Trophoblast cell (in vitro differentiated cells and primary cell): ENCODE results near the gene TTC39C.
"Not testable (repeated sequence)": the region's sequence is repeated elsewhere in the genome, so short reads cannot be mapped to it uniquely, and the experiment has no call there.

Source experiments
- DNase-seq, 2 donors: peaks; one replicate each; pipeline ENCODE4 v3.0.0-alpha.2; 2016
- H2AFZ ChIP-seq: 2 replicates; pipeline ENCODE4 v1.6.1; 2013; ENCODE audit warnings: low read length, moderate library complexity, mild to moderate bottlenecking; ENCODE audit not compliant: insufficient read depth, poor library complexity
- H2AK5ac ChIP-seq: 2 replicates; pipeline ENCODE4 v1.6.1; 2013; ENCODE audit warnings: mild to moderate bottlenecking, low read length
- H2BK120ac ChIP-seq: 2 replicates; pipeline ENCODE4 v1.6.1; 2013; ENCODE audit warnings: low read length, mild to moderate bottlenecking, moderate library complexity; ENCODE audit not compliant: insufficient read depth, poor library complexity
- H2BK12ac ChIP-seq: 2 replicates; pipeline ENCODE4 v1.6.1; 2013; ENCODE audit warnings: mild to moderate bottlenecking, low read length, moderate library complexity
- H2BK5ac ChIP-seq: 2 replicates; pipeline ENCODE4 v1.6.1; 2013; ENCODE audit warnings: low read length, low read depth, moderate library complexity, mild to moderate bottlenecking; ENCODE audit not compliant: poor library complexity
- H3K14ac ChIP-seq: 2 replicates; pipeline ENCODE4 v1.6.1; 2013; ENCODE audit warnings: mild to moderate bottlenecking, low read length
- H3K18ac ChIP-seq: 2 replicates; pipeline ENCODE4 v1.6.1; 2013; ENCODE audit warnings: mild to moderate bottlenecking, low read length
- H3K23ac ChIP-seq: 2 replicates; pipeline ENCODE4 v1.6.1; 2013; ENCODE audit warnings: low read length
- H3K27ac ChIP-seq: 2 replicates; pipeline ENCODE4 v1.5.1; 2013; ENCODE audit warnings: low read depth, mild to moderate bottlenecking, inconsistent platforms, low read length, moderate library complexity
- H3K27me3 ChIP-seq: 2 replicates; pipeline ENCODE4 v1.6.1; 2013; ENCODE audit warnings: inconsistent platforms, mild to moderate bottlenecking, low read length, moderate library complexity; ENCODE audit not compliant: insufficient read depth
- H3K36me3 ChIP-seq, 2 experiments: 1 replicate in 1 of 2; 2 replicates in 1 of 2; pipeline ENCODE4 v1.6.1; 2013; ENCODE audit warnings: low read length in 2 of 2, mild to moderate bottlenecking in 2 of 2, moderate library complexity in 1 of 2; ENCODE audit not compliant: insufficient read depth in 2 of 2, control insufficient read depth in 1 of 2
- H3K4ac ChIP-seq: 2 replicates; pipeline ENCODE4 v1.6.1; 2013; ENCODE audit warnings: low read depth, mild to moderate bottlenecking, low read length, moderate library complexity
- H3K4me1 ChIP-seq, 2 experiments: 1 replicate in 1 of 2; 2 replicates in 1 of 2; pipeline ENCODE4 v1.6.1; 2013; ENCODE audit warnings: low read length in 2 of 2, mild to moderate bottlenecking in 2 of 2, moderate library complexity in 1 of 2; ENCODE audit not compliant: insufficient read depth in 2 of 2, control insufficient read depth in 1 of 2
- H3K4me2 ChIP-seq: 2 replicates; pipeline ENCODE4 v1.6.1; 2013; ENCODE audit warnings: inconsistent platforms, mild to moderate bottlenecking, low read length, moderate library complexity
- H3K4me3 ChIP-seq: 2 replicates; pipeline ENCODE4 v1.5.1; 2013; ENCODE audit warnings: mild to moderate bottlenecking, low read depth, low read length, inconsistent platforms
- H3K79me1 ChIP-seq: one replicate; pipeline ENCODE4 v1.6.1; 2013; ENCODE audit warnings: low read length
- H3K79me2 ChIP-seq: 2 replicates; pipeline ENCODE4 v1.6.1; 2013; ENCODE audit warnings: low read length, mild to moderate bottlenecking; ENCODE audit not compliant: control insufficient read depth, insufficient read depth, poor library complexity
- H3K9ac ChIP-seq: 2 replicates; pipeline ENCODE4 v1.6.1; 2013; ENCODE audit warnings: mild to moderate bottlenecking, low read length
- H3K9me3 ChIP-seq: 2 replicates; pipeline ENCODE4 v1.6.1; 2013; ENCODE audit warnings: low read depth, mild to moderate bottlenecking, control low read depth, inconsistent platforms, low read length; ENCODE audit not compliant: insufficient read depth
- H4K12ac ChIP-seq: 2 replicates; pipeline ENCODE4 v1.6.1; 2013; ENCODE audit warnings: low read depth, mild to moderate bottlenecking, low read length, moderate library complexity
- H4K8ac ChIP-seq: 2 replicates; pipeline ENCODE4 v1.6.1; 2013; ENCODE audit warnings: low read depth, mild to moderate bottlenecking, low read length, moderate library complexity
- H4K91ac ChIP-seq: one replicate; pipeline ENCODE4 v1.6.1; 2013; ENCODE audit warnings: low read depth, mild to moderate bottlenecking, low read length, moderate library complexity
- WGBS: extraction: QIAGEN DNeasy Blood & Tissue Kit; methylation state at CpG from one replicate; pipeline ENCODE4 v1.1.7; 2013; ENCODE audit warnings: missing lambda C conversion rate; ENCODE audit not compliant: insufficient read length, insufficient coverage; ENCODE audit errors: extremely low coverage; 5-methylcytosine and 5-hydroxymethylcytosine counted together

TTC39C gene

GRCh38 chr18:24056506-24056905 lies 42.0 kb downstream of the TTC39C start:
- no peaks in the 10 kb centered on the region for H3K36me3 ChIP-seq
- no peak overlapping the region for H3K4me3 ChIP-seq
- H3K4me1 ChIP-seq: no peaks in the 10 kb centered on the region
- H3K9ac ChIP-seq: no peak overlapping the region
- no CpG with 5 or more reads among the region's 2 CpGs for WGBS
- no peak overlapping the region for H2BK5ac ChIP-seq
- no peak overlapping the region for H3K18ac ChIP-seq
- H3K27ac ChIP-seq: no peak overlapping the region
- H2BK120ac ChIP-seq: no peak overlapping the region
- H3K4ac ChIP-seq: no peak overlapping the region
- no peak for DNase-seq
- no peak overlapping the region for H2AK5ac ChIP-seq
- no peak overlapping the region for H3K23ac ChIP-seq
- H4K12ac ChIP-seq: no peak overlapping the region
- H3K27me3 ChIP-seq: no peaks in the 10 kb centered on the region
- no peaks in the 10 kb centered on the region for H3K79me1 ChIP-seq
- H2AFZ ChIP-seq: no peak overlapping the region
- H3K79me2 ChIP-seq: no peaks in the 10 kb centered on the region
- H3K4me2 ChIP-seq: no peak overlapping the region
- H4K8ac ChIP-seq: no peak overlapping the region
- no peaks in the 10 kb centered on the region for H3K9me3 ChIP-seq
- no peak overlapping the region for H4K91ac ChIP-seq
- no peak overlapping the region for H2BK12ac ChIP-seq
- H3K14ac ChIP-seq: no peak overlapping the region

- Histone ChIP-seq H3K4me2 (no peak overlapping the region), H3K79me2 (no peaks in the 10 kb centered on the region), H3K9ac (no peak overlapping the region), H3K4ac (no peak overlapping the region), H4K8ac (no peak overlapping the region), H3K4me3 (no peak overlapping the region), H3K18ac (no peak overlapping the region), H2AK5ac (no peak overlapping the region), H3K79me1 (no peaks in the 10 kb centered on the region), H3K4me1 (no peaks in the 10 kb centered on the region), H2BK5ac (no peak overlapping the region), H3K23ac (no peak overlapping the region), H2BK120ac (no peak overlapping the region), H3K27me3 (no peaks in the 10 kb centered on the region), H3K14ac (no peak overlapping the region), H2AFZ (no peak overlapping the region), H3K36me3 (no peaks in the 10 kb centered on the region), H4K91ac (no peak overlapping the region), H4K12ac (no peak overlapping the region), H3K9me3 (no peaks in the 10 kb centered on the region), H3K27ac (no peak overlapping the region), H2BK12ac (no peak overlapping the region)
- WGBS: no CpG with 5 or more reads among the region's 1 CpG
- no peak for DNase-seq
Measured at GRCh38 chr18:24057804-24058203, 43.2 kb downstream of the TTC39C start.

GRCh38 chr18:24059385-24059784 lies 44.8 kb downstream of the TTC39C start:
- not testable (repeated sequence) for H3K36me3 ChIP-seq, H3K79me1 ChIP-seq, H3K79me2 ChIP-seq, H3K4me3 ChIP-seq, H2AFZ ChIP-seq, H4K12ac ChIP-seq, H2BK120ac ChIP-seq, H3K18ac ChIP-seq, H3K4me2 ChIP-seq, H3K9ac ChIP-seq, H3K14ac ChIP-seq, H4K91ac ChIP-seq, H2BK5ac ChIP-seq, H2AK5ac ChIP-seq, H2BK12ac ChIP-seq, H3K9me3 ChIP-seq, H3K4ac ChIP-seq, H3K27ac ChIP-seq, H3K4me1 ChIP-seq, H3K23ac ChIP-seq, DNase-seq, H4K8ac ChIP-seq, H3K27me3 ChIP-seq
- no CpG with 5 or more reads among the region's 4 CpGs for WGBS

GRCh38 chr18:24060644-24061043 lies 46.1 kb downstream of the TTC39C start:
- Histone ChIP-seq H4K12ac (no peak overlapping the region), H2BK120ac (no peak overlapping the region), H3K4ac (no peak overlapping the region), H2AK5ac (no peak overlapping the region), H3K4me3 (no peak overlapping the region), H3K4me1 (no peaks in the 10 kb centered on the region), H4K91ac (no peak overlapping the region), H3K79me1 (no peaks in the 10 kb centered on the region), H3K23ac (no peak overlapping the region), H3K79me2 (no peaks in the 10 kb centered on the region), H3K27me3 (no peaks in the 10 kb centered on the region), H2BK12ac (no peak overlapping the region), H3K14ac (no peak overlapping the region), H3K4me2 (no peak overlapping the region), H4K8ac (no peak overlapping the region), H3K9me3 (no peaks in the 10 kb centered on the region), H3K36me3 (no peaks in the 10 kb centered on the region), H2BK5ac (no peak overlapping the region), H2AFZ (no peak overlapping the region), H3K9ac (no peak overlapping the region), H3K18ac (no peak overlapping the region), H3K27ac (no peak overlapping the region)
- no CpG with 5 or more reads among the region's 2 CpGs for WGBS
- no peak for DNase-seq
